Amygdala (tissue), 56 donors: ENCODE results near the gene FGFR3.

Experiments used
- DNase-seq, 56 donors: peaks; one replicate each; lab custom pipeline; 2025; lab: John Stamatoyannopoulos, UW

Gene FGFR3

GRCh38 chr4:1784789-1785591 lies 8.1 kb upstream of the FGFR3 start:
- DNase-seq: peak in 4 of 56 donors; percentile 14 to 37 (median 27)

- DNase-seq: no peak
These were observed 7.5 kb upstream of the FGFR3 start for GRCh38 chr4:1785592-1785991.

- DNase-seq: no peak
These were observed 6.3 kb upstream of the FGFR3 start for GRCh38 chr4:1786544-1787362.

GRCh38 chr4:1787411-1788077 lies 5.5 kb upstream of the FGFR3 start:
- DNase-seq: peak in 8 of 56 donors; percentile 26 to 38 (median 34)

- no peak for DNase-seq
These were observed 4.7 kb upstream of the FGFR3 start for GRCh38 chr4:1788254-1788973.

GRCh38 chr4:1789552-1789951 lies 3.5 kb upstream of the FGFR3 start:
- no peak for DNase-seq

GRCh38 chr4:1790005-1790404 lies 3.1 kb upstream of the FGFR3 start:
- DNase-seq: no peak

GRCh38 chr4:1792158-1792831 lies 798 bp upstream of the FGFR3 start:
- DNase-seq: no peak

GRCh38 chr4:1793496-1793840 lies 375 bp downstream of the FGFR3 start:
- DNase-seq: no peak

- no peak for DNase-seq
These were observed 1.1 kb downstream of the FGFR3 start for GRCh38 chr4:1793940-1794808.

GRCh38 chr4:1794809-1795298 lies 1.8 kb downstream of the FGFR3 start:
- no peak for DNase-seq

GRCh38 chr4:1795299-1796195 lies 2.5 kb downstream of the FGFR3 start:
- no peak for DNase-seq

- no peak for DNase-seq
These were observed 3.6 kb downstream of the FGFR3 start for GRCh38 chr4:1796486-1797204.

- DNase-seq: peak in 4 of 56 donors; percentile 36 to 68 (median 54)
These were observed 4.3 kb downstream of the FGFR3 start for GRCh38 chr4:1797298-1797860.

- peak in 44 of 56 donors; percentile 18 to 83 (median 60) for DNase-seq
These were observed 4.9 kb downstream of the FGFR3 start for GRCh38 chr4:1797861-1798579.
